Adrenal gland (tissue), 12 donors: ENCODE measurements around the gene RIMS3. TPM values are rescaled to one million over a fixed set of nuclear protein-coding genes. Genes with fewer than 3 reads are reported as not detected.

ENCODE experiments used
- DNase-seq, 7 donors: peaks; one replicate each; pipeline ENCODE4 v3.0.0-alpha.2; 2019 to 2020
- H3K27ac ChIP-seq, 5 donors: fragments of 200-600 bp; sonication (generic) in 4 of 5; 1 replicate in 3 of 5; 2 replicates in 2 of 5; pipeline versions ENCODE4 v1.5.1 to v1.8.0; 2016 to 2020; ENCODE audit warnings: mild to moderate bottlenecking in 1 of 5
- H3K27me3 ChIP-seq: fragments of 200-600 bp; 2 replicates; pipeline ENCODE4 v1.8.0; 2021
- H3K36me3 ChIP-seq, 2 donors: fragments of 200-600 bp; replicated peaks in 1 of 2; 1 replicate in 1 of 2; 2 replicates in 1 of 2; pipeline versions ENCODE4 v1.5.1 to v1.8.0; 2018 to 2022
- H3K4me1 ChIP-seq, 2 donors: fragments of 200-600 bp; replicated peaks in 1 of 2; 1 replicate in 1 of 2; 2 replicates in 1 of 2; pipeline versions ENCODE4 v1.5.1 to v1.8.0; 2018 to 2021
- H3K4me3 ChIP-seq, 4 donors: fragments of 200-600 bp; sonication (generic) in 3 of 4; one replicate each; pipeline ENCODE4 v1.5.1; 2016 to 2018
- H3K9me3 ChIP-seq, 3 donors: fragments of 200-600 bp; sonication (generic) in 1 of 3; replicated peaks in 1 of 3; 1 replicate in 2 of 3; 2 replicates in 1 of 3; pipeline versions ENCODE4 v1.5.1 to v1.8.0; 2016 to 2021
- POLR2A ChIP-seq, 2 donors: fragments of 450-650 bp; IDR thresholded peaks; one replicate each; pipeline ENCODE4 v1.6.1; 2017; ENCODE audit warnings: antibody characterized with exemption in 2 of 2, mild to moderate bottlenecking in 2 of 2, moderate library complexity in 1 of 2
- WGBS, 4 donors: extraction: QIAGEN DNeasy Blood & Tissue Kit in 2 of 4; methylation state at CpG; one replicate each; pipeline versions ENCODE4 v1.1.5 to v1.1.7; 2013 to 2017; 5-methylcytosine and 5-hydroxymethylcytosine counted together
- intact Hi-C, 2 donors: fragments of 100-400 bp; cut with DNase I; formaldehyde crosslinking; loops; one replicate each; pipeline versions ENCODE4 v1.14.1 to v1.15.0; 2022 to 2023
- polyA plus RNA-seq, 3 donors: library from polyadenylated mRNA; stranded (reverse); fragments of 200-250 nt in 2 of 3; fragments of 350-450 nt in 1 of 3; fragmentation: Illumina TruSeq in 1 of 3; extraction: RNeasy Lipid Tissue Mini Kit (QIAGEN cat#74804) in 1 of 3; gene quantifications; one replicate each; pipeline ENCODE4 v1.2.3, GENCODE V29; 2013 to 2014
- total RNA-seq, 9 donors: library from RNA; depleted of rRNA in 4 of 9; stranded (reverse); fragments of >200 nt in 4 of 9; fragments of 120-200 nt in 1 of 9; fragmentation: NEBNext Ultra II Directional in 1 of 9; extraction: Animal tissue kit (Norgen Biotek cat#: 25700) in 1 of 9; gene quantifications; one replicate each; pipeline versions ENCODE4 v1.1.0 to v1.2.4, GENCODE V29; 2013 to 2023
- TF ChIP-seq, protein P1 (sequence below), 6 experiments: fragments of 450-650 bp in 4 of 6; fragments of 200-600 bp in 2 of 6; sonication (generic) in 1 of 6; IDR thresholded peaks; 1 replicate in 5 of 6; 2 replicates in 1 of 6; pipeline versions ENCODE4 v1.5.1 to v1.8.0; 2016 to 2021; ENCODE audit warnings: antibody characterized with exemption in 6 of 6, mild to moderate bottlenecking in 2 of 6, moderate library complexity in 1 of 6
- donor health status: healthy with polysubstance abuse.
- donor health status: Bipolar disorder and iron deficiency.
- donor health status: DM: yes; HTN: yes; CAD: no.
- donor health status: DM: no; HTN: no; CAD: no.
- donor health status: DM: no; HTN: no; CAD: no.
- donor health status: DM: yes; HTN: yes; CAD: no.

Gene RIMS3
- total and polyA plus RNA-seq, 12 donors, result 0.84 to 10.3 (median 3.5) TPM

- Histone ChIP-seq H3K27ac (no peak overlapping the region), H3K9me3 (no peaks in the 10 kb centered on the region), H3K4me1 (no peaks in the 10 kb centered on the region), H3K4me3 (no peak overlapping the region), H3K27me3 (no peaks in the 10 kb centered on the region), H3K36me3 (no peaks in the 10 kb centered on the region)
- intact Hi-C loops, result loop anchor here (5.0 to 10.0 kb wide), 2 partner anchors 52 to 340 kb away; partner anchors contain the start of gene RIMS3 (in 1 of the 2)
- peak; percentile 64 to 86 (median 77) for DNase-seq
- TF ChIP-seq, protein P1, sequence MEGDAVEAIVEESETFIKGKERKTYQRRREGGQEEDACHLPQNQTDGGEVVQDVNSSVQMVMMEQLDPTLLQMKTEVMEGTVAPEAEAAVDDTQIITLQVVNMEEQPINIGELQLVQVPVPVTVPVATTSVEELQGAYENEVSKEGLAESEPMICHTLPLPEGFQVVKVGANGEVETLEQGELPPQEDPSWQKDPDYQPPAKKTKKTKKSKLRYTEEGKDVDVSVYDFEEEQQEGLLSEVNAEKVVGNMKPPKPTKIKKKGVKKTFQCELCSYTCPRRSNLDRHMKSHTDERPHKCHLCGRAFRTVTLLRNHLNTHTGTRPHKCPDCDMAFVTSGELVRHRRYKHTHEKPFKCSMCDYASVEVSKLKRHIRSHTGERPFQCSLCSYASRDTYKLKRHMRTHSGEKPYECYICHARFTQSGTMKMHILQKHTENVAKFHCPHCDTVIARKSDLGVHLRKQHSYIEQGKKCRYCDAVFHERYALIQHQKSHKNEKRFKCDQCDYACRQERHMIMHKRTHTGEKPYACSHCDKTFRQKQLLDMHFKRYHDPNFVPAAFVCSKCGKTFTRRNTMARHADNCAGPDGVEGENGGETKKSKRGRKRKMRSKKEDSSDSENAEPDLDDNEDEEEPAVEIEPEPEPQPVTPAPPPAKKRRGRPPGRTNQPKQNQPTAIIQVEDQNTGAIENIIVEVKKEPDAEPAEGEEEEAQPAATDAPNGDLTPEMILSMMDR (IDR thresholded peaks at IDR 0.05), result peak; percentile 76 to 87 (median 84)
- no peak for TF ChIP-seq POLR2A (IDR thresholded peaks at IDR 0.05)
- WGBS, 4 donors, result 14 to 43% (median 20%) methylated on average over 6 to 11 of the region's 11 CpGs
Observed at GRCh38 chr1:40612345-40612831, 53.1 kb downstream of the RIMS3 start.

DNA sequence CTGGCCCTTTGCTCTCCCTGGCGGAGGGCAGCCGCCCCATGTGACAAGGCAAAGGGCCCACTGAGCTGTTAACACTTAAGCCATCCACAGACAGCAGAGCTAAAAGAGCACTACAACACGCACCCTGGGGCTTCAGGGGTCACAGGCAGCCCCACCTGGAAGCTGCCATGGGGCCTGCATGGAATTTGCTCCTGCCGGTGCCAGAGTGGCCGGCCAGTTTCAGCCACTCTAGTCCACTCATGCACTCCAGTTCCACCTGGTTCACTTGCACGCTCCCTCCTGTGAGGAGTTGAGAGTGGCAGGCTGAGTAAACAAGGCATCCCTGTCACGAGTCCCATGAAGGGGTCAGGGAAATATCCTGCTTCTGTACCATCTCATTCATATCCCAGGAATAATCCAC, 55.3 kb downstream of the RIMS3 start:
- Histone ChIP-seq H3K27ac (no peak overlapping the region), H3K4me3 (no peak overlapping the region), H3K9me3 (no peaks in the 10 kb centered on the region), H3K4me1 (no peaks in the 10 kb centered on the region), H3K27me3 (no peaks in the 10 kb centered on the region), H3K36me3 (no peaks in the 10 kb centered on the region)
- 81 to 93% (median 84%) methylated on average over 5 to 7 of the region's 7 CpGs for WGBS, 4 donors
- DNase-seq, result peak in 1 of 7 donors; percentile 27
- no peak for TF ChIP-seq POLR2A (IDR thresholded peaks at IDR 0.05)
- TF ChIP-seq, protein P1 (IDR thresholded peaks at IDR 0.05), result no peak
- intact Hi-C loops, result loop anchor here (5.0 to 10.0 kb wide), 2 partner anchors 55 to 342 kb away; partner anchors contain the start of gene RIMS3 (in 1 of the 2)

GRCh38 chr1:40607921-40608320, 57.6 kb downstream of the RIMS3 start:
- Histone ChIP-seq H3K9me3 (no peaks in the 10 kb centered on the region), H3K27ac (no peak overlapping the region), H3K36me3 (no peaks in the 10 kb centered on the region), H3K27me3 (no peaks in the 10 kb centered on the region), H3K4me1 (no peaks in the 10 kb centered on the region), H3K4me3 (no peak overlapping the region)
- intact Hi-C loops, result no loop called here
- TF ChIP-seq, protein P1 (IDR thresholded peaks at IDR 0.05), result no peak
- TF ChIP-seq POLR2A (IDR thresholded peaks at IDR 0.05), result no peak
- peak in 1 of 7 donors; percentile 20 for DNase-seq
- WGBS, 4 donors, result 33 to 57% (median 41%) methylated on average over 1 of the region's 1 CpG

- TF ChIP-seq, protein P1 (IDR thresholded peaks at IDR 0.05), result no peak
- no peak for TF ChIP-seq POLR2A (IDR thresholded peaks at IDR 0.05)
- H3K27me3 ChIP-seq, result no peaks in the 10 kb centered on the region
- no peak overlapping the region for H3K4me3 ChIP-seq
- DNase-seq, result no peak
- intact Hi-C loops, result no loop called here
- WGBS, 4 donors, result 58 to 79% (median 69%) methylated on average over 2 of the region's 2 CpGs
- no peaks in the 10 kb centered on the region for H3K4me1 ChIP-seq
- no peaks in the 10 kb centered on the region for H3K36me3 ChIP-seq
- H3K9me3 ChIP-seq, result no peaks in the 10 kb centered on the region
- H3K27ac ChIP-seq, result no peak overlapping the region
Observed at GRCh38 chr1:40606978-40607377, 58.5 kb downstream of the RIMS3 start.
